ENCODE measurements around the gene RAB18.
"Not testable (repeated sequence)": the region's sequence is repeated elsewhere in the genome, so short reads cannot be mapped to it uniquely, and the experiment has no call there.

RAB18 gene

DNA sequence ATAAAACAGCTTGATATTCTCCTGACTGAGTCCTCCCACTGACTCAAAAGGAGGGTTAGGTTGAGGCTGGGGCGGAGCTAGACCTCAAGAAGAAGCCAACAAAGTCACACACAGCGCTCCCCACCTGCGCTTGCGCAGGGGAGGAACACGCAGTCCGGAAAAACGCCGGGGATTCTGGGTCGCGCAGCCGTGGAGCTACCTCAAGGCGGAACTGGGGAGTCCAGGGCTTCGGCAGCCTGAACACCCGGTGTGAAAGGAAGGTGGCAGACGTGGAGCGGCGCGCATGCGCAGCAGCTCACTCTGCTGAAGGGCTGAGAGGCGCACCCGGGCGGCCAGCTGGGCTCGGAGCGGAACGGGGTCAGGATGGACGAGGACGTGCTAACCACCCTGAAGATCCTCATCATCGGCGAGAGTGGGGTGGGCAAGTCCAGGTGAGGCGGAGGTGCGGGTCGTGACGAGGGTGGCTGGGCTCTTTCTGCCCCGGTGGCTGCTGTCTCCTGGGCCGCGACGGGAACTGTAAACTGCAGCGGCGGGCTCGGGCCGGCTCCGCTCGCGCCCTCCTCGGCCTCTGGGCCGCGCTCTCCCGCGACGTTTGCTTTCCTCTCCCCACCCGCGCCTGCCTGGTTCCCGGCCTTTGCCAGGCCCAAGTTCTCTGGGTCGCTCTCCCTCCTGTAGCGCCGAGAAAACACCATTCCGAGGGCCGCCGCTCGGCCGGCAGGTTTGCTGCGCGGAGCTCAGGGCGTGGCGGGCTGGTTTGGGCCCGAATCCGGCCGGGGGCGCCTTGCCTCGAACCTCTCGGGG, at the start of gene RAB18:
Gene RAB18, plus strand, starts transcription at position 298 of the 801 bp plus-strand sequence. Its CDS starts 66 bp downstream, at position 364.
- DNase-seq (ENCODE audit: low read depth): peak; percentile 98

DNA sequence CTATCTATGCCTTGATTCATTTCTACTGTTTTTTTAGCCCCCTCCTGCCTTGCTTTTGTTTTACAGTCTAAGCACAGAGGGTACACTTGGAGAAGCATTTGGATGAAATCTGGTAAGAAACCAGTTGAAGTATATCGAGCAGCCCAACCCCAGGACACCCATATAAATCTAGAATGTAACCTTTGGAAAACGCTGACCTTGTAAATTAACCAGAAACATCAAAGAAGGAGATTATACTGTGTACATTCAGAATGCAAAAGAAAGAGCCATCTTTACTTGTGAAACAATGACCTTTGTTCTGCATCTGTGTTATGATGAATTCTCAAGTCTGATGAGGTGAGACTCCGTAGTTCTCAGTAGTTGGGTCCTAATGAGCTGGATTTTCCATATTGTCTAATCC, 49.3 kb upstream of the RAB18 start:
- DNase-seq (ENCODE audit: low read depth): no peak

DNA sequence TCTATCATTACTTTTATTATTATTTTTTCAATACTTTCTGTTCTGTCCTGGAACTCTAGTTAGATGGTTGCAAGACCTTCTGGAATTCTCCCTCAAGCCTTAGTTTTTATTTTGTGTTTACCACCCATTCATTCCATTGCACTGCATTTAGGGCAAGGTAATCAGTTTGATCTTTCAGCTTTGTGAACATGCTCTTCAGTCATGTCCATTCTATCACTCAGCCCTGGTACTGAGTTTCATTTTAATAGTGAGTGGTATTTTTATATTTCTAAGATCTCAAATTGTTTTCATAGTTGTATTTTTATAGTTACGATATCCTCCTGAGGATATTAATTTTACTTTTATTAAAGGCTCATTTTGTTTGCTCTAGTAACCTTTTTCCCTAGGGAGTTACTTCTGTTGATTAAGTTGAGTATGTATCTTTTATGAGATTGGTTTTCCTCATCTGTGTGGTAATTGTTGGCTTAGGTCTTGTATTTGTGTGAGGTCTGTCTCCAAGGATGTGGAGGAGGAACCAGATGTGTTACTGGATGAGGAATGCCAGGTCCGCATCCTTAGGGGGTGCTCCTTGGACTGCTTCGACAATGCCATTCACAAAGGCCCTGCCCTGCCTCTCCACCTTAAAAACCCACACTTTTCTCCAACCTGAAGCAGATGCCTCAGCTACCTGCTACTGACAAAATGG, 46.7 kb upstream of the RAB18 start:
- DNase-seq (ENCODE audit: low read depth): no peak

GRCh38 chr10:27457966-27458365, 46.1 kb upstream of the RAB18 start:
- no peak for DNase-seq (ENCODE audit: low read depth)

DNA sequence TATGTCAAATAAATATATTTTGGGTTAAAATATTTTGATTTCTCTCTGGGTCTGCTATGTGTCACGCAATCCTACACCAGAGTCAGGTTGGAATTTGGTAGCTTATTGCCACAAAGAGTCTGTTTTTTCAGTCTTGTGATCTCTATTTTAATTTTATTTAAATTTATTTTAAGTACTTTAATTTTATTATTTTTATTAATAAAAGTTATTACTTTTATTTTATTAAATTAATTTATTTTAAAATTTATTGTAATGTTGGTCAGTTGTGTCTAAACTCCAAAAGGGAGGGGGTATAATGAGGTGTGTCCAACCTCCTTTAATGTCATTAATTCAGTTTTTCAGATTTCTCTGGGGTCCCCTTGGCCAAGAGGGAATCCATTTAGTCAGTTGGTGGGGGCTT, 42.8 kb upstream of the RAB18 start:
- DNase-seq (ENCODE audit: low read depth): no peak

DNA sequence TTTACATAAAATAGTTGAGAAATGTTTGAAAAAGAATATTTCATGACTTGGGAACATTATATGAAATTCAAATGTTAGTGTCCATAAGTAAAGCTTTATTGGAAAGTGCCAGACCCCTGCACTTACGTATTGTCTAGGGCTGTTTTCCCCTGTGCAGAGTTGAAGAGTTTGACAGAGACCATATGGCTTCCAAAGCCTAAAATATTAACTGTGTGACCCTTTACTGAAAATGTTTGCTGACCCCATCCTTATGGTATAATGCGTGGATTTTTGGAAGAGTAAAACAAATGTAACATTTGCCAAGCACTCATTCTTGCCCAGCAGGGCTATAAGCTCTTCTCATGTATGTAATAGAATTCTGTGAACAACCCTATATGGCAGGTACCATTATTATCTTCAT, 40.1 kb upstream of the RAB18 start:
- no peak for DNase-seq (ENCODE audit: low read depth)

GRCh38 chr10:27464993-27465392, 39.1 kb upstream of the RAB18 start:
- no peak for DNase-seq (ENCODE audit: low read depth)

DNA sequence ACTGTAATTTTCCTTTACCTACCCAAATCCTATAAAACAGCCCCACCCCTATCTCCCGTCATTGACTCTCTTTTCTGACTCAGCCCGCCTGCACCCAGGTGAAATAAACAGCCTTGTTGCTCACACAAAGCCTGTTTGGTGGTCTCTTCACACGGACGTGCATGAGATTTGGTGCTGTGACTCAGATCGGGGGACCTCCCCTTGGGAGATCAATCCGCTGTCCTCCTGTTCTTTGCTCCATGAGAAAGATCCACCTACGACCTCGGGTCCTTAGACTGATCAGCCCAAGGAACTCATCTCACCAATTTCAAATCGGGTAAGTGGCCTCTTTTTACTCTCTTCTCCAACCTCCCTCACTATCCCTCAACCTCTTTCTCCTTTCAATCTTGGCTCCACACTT, 38.5 kb upstream of the RAB18 start:
- DNase-seq (ENCODE audit: low read depth): not testable (repeated sequence)

GRCh38 chr10:27470885-27471284, 33.2 kb upstream of the RAB18 start:
- DNase-seq (ENCODE audit: low read depth): no peak

GRCh38 chr10:27474741-27475140, 29.4 kb upstream of the RAB18 start:
- no peak for DNase-seq (ENCODE audit: low read depth)

DNA sequence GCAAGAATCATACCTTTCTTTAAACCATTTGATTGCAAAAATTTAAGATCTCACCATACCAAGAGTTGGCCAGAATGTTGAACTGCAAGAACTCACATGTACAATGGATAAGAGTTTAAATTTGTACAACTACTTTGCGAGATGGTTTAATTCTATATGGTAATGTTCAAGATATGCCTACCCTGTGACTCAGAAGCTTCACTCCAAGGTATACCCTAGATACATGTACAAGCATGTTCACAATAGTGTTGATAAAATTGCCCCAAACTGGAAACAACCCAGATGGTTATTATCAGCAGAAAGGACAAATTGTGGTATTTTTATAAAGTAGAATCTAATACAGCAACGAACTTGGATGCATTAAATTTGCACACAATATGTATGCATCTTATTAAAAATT, 25.1 kb upstream of the RAB18 start:
- DNase-seq (ENCODE audit: low read depth): no peak

DNA sequence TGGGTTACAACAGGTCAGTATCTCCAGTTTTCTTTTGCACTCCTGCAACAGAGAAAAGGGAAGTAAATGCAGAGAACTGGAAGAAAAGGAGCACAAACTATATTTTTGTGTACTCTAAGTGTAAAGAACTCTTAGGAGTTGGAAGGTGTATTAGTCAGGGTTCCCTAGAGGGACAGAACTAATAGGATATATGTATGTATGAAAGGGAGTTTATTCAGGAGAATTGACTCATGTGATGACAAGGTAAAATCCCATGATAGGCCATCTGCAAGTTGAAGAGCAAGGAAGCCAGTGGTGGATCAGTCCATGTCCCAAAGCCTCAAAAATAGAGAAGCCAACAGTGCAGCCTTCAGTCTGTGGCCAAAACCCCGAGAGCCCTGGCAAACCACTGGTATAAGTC, 22.6 kb upstream of the RAB18 start:
- no peak for DNase-seq (ENCODE audit: low read depth)

DNA sequence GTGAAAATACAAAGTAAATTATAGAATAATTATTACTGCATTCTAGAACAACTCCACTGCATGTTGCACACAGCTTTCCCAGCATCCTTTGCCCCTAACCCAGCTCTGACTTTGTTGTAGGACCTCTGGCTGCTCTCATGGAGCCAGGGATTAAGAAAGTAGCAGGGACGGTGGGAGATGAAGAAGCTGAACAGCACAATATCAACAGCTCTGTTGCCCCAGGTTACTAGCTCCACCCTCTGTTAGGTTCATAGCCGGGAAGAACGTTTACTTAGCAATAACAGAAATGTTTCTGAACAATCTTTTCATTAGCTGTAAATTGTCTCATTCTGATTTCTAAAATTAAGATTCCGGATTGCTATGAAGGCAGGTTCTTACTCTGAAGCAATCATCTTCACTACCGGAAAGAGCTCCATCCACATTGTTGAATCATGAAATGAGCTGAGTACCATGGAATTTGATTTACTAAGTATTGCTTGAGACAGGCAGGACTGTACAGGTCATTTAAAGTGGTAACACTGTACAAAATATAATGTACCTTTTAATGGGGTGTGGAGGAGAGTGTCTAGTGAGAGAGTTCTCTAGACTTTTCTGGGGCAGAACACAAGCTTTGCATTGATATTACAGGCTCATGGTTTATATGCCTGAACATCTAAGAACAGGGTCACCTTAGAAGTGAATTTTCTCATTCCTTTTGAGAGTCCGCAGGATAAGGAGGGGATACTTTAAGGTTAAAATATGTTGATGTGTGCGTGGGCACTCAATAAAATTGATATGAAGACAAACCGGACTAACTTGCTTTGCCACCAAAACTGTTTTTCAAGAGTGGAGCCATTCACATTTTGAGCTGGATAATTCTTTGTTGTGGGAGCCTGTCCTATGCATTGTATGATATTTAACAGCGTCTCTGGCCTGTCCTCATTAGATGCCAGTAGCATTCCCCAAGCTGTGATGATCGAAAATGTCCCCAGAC, 20.8 kb upstream of the RAB18 start:
- no peak for DNase-seq (ENCODE audit: low read depth)

DNA sequence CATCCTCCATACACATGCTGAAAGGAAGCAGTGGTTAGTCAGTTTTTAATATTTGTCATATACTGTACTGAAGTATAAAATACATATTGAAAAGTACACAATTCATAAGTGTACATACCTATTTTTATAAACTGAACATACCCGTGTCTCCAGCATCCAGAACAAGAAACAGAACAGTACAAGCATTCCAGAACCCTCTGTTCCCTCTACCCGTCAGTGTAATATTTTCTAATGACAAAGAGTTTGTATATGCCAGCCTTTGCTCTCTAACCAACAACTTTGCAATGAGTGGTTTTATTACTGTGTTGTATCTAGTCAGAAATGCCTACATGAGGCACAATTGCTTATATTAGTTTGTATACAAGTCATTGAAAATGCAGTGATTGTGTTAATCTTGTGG, 18.7 kb upstream of the RAB18 start:
- DNase-seq (ENCODE audit: low read depth): no peak

DNA sequence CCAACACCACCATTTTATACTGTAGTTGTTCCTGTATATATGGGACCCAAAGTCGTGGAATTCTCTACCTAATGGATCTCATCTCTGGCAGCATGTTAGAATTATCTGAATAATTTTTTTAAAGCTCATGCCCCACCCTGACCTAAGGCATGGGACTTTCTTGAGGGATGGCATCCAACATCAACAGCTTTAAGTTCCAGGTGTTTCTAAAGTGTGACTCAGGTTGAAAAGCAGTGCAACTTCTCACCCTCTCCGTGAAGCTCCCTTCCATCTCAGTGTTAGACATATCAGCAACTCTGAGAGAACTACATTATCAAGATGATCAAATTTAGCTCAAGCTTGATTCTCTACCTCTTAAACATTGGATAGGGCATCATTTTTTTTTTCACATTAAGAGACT, 18.1 kb upstream of the RAB18 start:
- no peak for DNase-seq (ENCODE audit: low read depth)

GRCh38 chr10:27490807-27491206, 13.3 kb upstream of the RAB18 start:
- no peak for DNase-seq (ENCODE audit: low read depth)

- no peak for DNase-seq (ENCODE audit: low read depth)
Observed at GRCh38 chr10:27494116-27494805, 9.8 kb upstream of the RAB18 start.

- no peak for DNase-seq (ENCODE audit: low read depth)
Observed at GRCh38 chr10:27496137-27496536, 8.0 kb upstream of the RAB18 start.

GRCh38 chr10:27500096-27500495, 4.0 kb upstream of the RAB18 start:
- DNase-seq (ENCODE audit: low read depth): no peak

GRCh38 chr10:27500886-27501285, 3.2 kb upstream of the RAB18 start:
- DNase-seq (ENCODE audit: low read depth): no peak

DNA sequence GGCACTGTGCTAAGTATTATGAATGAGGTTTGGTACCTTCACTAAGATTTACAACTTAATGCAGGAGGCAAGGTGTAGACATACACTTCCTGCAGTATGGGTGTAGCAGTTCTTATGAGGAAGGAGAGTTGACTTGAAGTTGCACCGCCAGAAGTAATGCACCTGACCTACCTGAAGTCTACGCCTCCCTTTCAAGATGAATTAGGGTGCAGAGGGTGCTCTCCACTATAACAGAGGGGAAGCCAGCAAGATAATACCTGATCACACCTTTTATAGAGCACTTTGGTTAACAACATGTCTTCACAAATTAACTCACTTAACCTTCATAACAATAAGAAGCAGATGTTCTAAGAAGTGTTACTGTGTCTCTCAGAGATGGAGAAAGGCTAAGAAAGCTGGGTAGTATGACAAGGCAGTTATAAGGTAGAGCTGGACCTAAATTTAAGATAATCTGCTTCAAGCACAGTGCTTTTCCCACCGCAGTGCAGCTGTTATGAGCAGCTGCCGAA, 552 bp upstream of the RAB18 start:
- no peak for DNase-seq (ENCODE audit: low read depth)
